Activated T-cell treated with anti-CD3 and anti-CD28 coated beads, Interleukin-2, amount 50 U/mL, for 4 hours (primary cell): Measurements from ENCODE around the gene CHD6. TPM values are rescaled to one million over a fixed set of nuclear protein-coding genes. Genes with fewer than 3 reads are reported as not detected.

Experiments
- ATAC-seq, 2 donors: fragments of 200-7000 bp; cut with Tn5 transposase; one replicate each; pipeline ENCODE4 v1.10.0; 2021
- DNase-seq: peaks from one replicate; pipeline ENCODE4 v3.0.0-alpha.2; 2020
- H3K27me3 Mint-ChIP-seq: one replicate; pipeline ENCODE4 v1.8.0; 2021; ENCODE audit warnings: low read depth, mixed read lengths
- H3K36me3 Mint-ChIP-seq: one replicate; pipeline ENCODE4 v1.8.0; 2022; ENCODE audit warnings: mixed read lengths; ENCODE audit not compliant: insufficient read depth
- H3K4me1 Mint-ChIP-seq: one replicate; pipeline ENCODE4 v1.8.0; 2021; ENCODE audit warnings: low read depth, mixed read lengths
- H3K4me3 Mint-ChIP-seq: one replicate; pipeline ENCODE4 v1.8.0; 2021; ENCODE audit warnings: mild to moderate bottlenecking, moderate library complexity, mixed read lengths
- H3K9me3 Mint-ChIP-seq: one replicate; pipeline ENCODE4 v1.8.0; 2021; ENCODE audit warnings: mixed read lengths
- total RNA-seq, 3 donors: library from RNA; stranded (reverse); gene quantifications; one replicate each; pipeline ENCODE4 v1.2.1, GENCODE V29; 2021

The CHD6 gene
- total RNA-seq, 3 donors from 2014 or later, result 13.7 to 15.8 (median 15.5) TPM

DNA sequence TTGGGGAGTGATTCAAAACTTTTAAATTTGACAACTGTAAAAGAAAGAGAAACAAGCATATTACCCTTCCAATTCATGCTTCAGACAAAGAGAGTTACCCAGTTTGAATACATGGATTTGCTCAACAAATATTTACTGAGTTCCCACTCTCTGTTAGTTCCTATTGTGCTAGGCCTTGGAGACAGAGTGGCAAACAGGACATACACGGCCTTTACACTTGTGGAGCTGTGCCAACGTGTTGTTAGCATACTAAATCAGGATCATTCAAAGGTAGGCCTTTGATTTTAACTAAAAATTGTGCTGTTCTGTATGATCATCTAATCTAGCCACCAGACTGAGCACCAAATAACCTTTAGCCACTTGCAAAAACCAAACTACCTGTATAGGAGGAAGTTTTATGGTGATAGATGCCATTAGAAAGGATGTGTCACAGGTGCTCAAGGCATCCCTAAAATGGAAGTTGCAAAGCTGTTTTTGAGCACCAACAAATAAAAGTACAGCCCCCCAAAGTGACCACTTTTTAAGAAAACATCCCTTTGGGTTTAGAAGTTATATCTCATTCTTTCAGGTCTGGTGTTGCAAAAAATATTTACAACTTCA lies 84.5 kb downstream of the CHD6 start:
- peaks cover 5% of the 10 kb centered on the region for H3K4me1 Mint-ChIP-seq
- no peaks in the 10 kb centered on the region for H3K27me3 Mint-ChIP-seq
- DNase-seq, result no peak
- no peak for ATAC-seq
- peaks cover 41% of the 10 kb centered on the region for H3K36me3 Mint-ChIP-seq
- no peak overlapping the region for H3K4me3 Mint-ChIP-seq
- H3K9me3 Mint-ChIP-seq, result peaks cover 4% of the 10 kb centered on the region

DNA sequence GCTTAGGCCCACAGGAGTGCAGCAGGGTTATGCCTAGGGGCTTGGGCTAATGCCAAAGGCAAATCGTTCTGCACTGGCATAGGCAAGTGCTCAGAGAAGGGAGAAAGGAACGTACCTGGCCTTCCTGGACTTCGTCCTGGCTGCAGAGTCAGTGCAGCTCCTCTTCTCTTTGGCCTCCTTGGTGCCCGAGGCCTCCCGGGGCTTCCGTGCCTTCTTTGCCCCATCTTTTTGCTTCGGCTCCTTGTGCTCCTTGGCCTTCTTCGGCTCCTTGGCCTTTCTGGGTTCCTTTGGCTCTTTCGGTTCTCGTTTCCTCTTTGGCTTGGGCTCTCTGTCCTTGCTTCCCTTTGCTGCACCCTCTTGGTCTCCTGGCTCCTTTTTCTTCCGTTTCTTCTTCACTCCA lies 85.2 kb downstream of the CHD6 start:
- H3K4me1 Mint-ChIP-seq, result peaks cover 5% of the 10 kb centered on the region
- no peak overlapping the region for H3K4me3 Mint-ChIP-seq

DNA sequence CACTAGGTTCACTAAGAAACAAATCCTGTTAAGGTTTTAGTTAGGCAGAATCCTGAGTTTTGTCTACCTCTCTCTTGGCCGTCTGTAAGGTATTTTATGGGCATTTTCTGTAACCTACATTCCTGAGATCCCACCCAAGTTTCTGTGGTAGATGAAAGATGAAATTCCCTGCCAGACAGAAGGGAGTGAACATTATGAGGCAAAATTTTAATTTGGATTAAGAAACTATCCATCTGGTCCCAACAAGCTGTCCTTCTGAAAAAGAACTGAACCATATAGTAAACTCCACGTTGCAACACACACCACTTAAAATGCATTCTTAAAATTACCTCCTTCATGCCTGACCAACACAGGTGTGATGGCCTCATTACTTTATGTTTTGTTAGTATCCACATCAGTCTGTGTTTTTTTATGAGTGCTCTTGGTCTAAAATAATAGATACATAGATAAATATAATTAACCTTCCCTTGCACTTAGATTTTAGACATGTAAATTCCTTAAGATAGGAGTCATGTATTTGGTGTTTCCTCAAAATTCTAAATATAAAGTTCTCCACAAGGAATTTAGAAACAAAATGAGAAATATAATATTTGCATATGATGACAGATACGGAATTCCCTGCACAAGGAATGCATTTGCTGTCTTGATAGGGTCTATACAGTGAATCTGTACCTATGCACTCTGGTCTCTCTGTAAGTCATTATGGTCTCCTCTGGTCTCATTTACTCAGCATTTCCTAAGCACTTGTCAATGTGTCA lies 86.5 kb downstream of the CHD6 start:
- H3K36me3 Mint-ChIP-seq, result peaks cover 33% of the 10 kb centered on the region
- H3K27me3 Mint-ChIP-seq, result no peaks in the 10 kb centered on the region
- peaks cover 9% of the 10 kb centered on the region for H3K4me1 Mint-ChIP-seq
- no peaks in the 10 kb centered on the region for H3K9me3 Mint-ChIP-seq
- ATAC-seq (no peak), DNase-seq (no peak)
- H3K4me3 Mint-ChIP-seq, result no peak overlapping the region

More for the DNA sequence above, 85.2 kb downstream of the CHD6 start:
- no peak for DNase-seq
- Mint-ChIP-seq H3K27me3 (no peaks in the 10 kb centered on the region), H3K9me3 (peaks cover 4% of the 10 kb centered on the region), H3K36me3 (peaks cover 38% of the 10 kb centered on the region)
- no peak for ATAC-seq

DNA sequence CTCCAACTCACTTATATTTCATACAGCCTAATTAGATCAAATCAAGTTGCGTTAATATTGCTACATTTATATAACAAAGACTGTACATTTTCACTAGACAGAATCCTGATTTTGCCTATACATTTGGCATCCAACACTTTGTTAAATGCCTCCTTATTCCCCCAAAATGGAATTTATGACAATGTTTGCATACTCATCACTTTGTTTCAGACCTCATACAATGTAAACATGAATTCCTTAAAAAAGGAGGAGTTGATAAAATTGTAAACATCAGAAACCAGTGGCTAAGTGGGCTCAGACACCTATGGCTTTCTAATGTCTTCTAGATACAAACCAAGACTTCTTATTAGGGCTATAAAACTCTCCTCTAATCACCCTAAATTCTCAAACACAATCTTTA lies 87.3 kb downstream of the CHD6 start:
- H3K9me3 Mint-ChIP-seq, result no peaks in the 10 kb centered on the region
- H3K4me1 Mint-ChIP-seq, result peaks cover 15% of the 10 kb centered on the region
- H3K36me3 Mint-ChIP-seq, result peaks cover 37% of the 10 kb centered on the region
- H3K4me3 Mint-ChIP-seq, result no peak overlapping the region
- H3K27me3 Mint-ChIP-seq, result no peaks in the 10 kb centered on the region
- no peak for DNase-seq
- ATAC-seq, result no peak

DNA sequence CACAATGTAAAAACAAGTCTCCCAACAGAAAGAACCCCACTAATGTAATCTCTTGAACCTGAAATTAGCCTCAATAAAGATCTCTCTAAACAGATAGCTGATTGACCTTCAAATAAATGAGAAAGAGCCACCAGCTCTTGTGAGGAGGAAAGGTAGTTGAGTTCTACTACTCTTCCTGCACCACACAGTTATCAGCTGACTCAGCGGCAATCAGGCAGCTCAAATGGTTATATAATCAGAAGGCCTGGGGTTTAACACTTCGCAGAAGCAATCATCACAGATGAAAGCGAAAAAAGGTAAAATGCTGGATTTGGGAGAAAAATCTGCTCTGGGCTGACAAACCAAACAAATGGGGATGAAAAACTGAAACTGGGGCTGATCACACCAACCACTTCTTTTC lies 91.8 kb downstream of the CHD6 start:
- Mint-ChIP-seq H3K9me3 (no peaks in the 10 kb centered on the region), H3K27me3 (no peaks in the 10 kb centered on the region), H3K4me3 (no peak overlapping the region), H3K4me1 (peaks cover 27% of the 10 kb centered on the region), H3K36me3 (peaks cover 40% of the 10 kb centered on the region)
- no peak for ATAC-seq
- DNase-seq, result no peak

DNA sequence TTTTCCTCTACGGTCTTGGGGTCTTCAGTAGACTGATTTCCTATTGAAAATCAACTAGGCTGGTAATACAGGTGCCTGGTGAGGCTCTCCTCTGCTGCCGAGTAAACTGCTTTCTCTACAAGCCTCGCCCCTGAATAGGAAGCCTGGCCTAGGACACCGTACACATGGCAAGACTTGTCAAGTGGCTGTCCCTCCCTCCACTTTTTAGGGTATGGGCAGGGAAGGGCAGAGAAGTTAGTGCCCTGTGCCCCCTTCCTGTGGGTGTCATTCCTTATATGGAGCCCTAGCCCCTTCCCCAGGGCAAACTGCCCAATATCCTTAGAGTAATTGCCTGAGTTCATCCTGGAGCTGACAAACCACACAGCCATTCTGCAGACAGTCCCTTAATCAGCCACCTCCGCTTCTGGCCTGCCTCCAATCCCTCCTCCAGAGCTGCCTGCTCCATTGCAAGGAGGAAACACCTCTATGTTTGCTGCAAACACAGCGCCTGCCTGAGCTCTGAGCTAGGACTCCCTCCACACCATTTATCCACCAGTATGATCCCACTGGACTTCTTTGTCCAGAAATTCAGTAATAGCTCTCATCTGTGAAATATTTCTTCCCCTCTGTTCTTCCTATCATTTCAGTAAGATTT lies 93.1 kb downstream of the CHD6 start:
- peaks cover 27% of the 10 kb centered on the region for H3K4me1 Mint-ChIP-seq
- H3K36me3 Mint-ChIP-seq, result peaks cover 35% of the 10 kb centered on the region
- no peak overlapping the region for H3K4me3 Mint-ChIP-seq
- no peak for DNase-seq
- no peaks in the 10 kb centered on the region for H3K27me3 Mint-ChIP-seq
- no peaks in the 10 kb centered on the region for H3K9me3 Mint-ChIP-seq
- no peak for ATAC-seq

DNA sequence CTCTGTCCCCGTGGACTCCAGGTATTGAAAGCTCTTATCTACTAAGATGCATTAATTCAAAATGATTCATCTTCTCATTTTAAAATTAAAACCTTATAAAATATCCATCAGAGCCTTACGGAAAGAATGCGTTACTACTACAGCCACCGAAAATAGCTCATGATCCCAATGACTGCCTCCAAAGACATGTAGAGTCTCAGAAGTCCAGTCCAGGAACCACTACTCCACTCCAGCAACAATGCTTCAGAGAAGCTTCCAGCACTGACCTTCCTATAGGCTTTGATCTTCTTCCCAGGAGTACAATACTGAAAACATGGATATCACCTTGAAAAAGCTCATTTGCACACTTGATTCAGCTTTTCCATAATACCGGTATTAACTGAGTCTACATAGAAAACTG lies 94.3 kb downstream of the CHD6 start:
- Mint-ChIP-seq H3K4me3 (no peak overlapping the region), H3K4me1 (peaks cover 25% of the 10 kb centered on the region), H3K36me3 (peaks cover 35% of the 10 kb centered on the region), H3K9me3 (no peaks in the 10 kb centered on the region), H3K27me3 (no peaks in the 10 kb centered on the region)
- DNase-seq, result no peak
- ATAC-seq, result no peak

DNA sequence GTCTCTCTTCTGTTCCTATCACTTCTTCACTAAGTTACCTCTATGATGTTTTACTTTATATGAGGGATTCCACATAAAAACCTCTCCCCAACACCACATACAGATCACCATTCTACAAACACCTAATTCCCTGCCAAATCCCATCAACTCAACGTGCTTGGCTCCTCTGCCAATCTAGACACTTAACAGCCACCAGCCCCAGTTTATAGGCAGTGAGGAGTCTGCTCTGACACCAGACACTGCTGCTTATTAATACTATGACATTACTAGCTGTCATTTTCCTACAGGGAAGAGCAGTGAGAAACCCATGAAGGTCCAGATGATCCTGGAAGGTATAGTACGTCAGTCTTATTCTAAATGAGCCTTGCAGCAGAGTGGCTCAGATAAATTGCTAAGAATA lies 104.3 kb downstream of the CHD6 start:
- Mint-ChIP-seq H3K4me1 (peaks cover 13% of the 10 kb centered on the region), H3K36me3 (peaks cover 44% of the 10 kb centered on the region), H3K27me3 (no peaks in the 10 kb centered on the region), H3K9me3 (no peaks in the 10 kb centered on the region), H3K4me3 (no peak overlapping the region)
- ATAC-seq, result no peak
- DNase-seq, result no peak

DNA sequence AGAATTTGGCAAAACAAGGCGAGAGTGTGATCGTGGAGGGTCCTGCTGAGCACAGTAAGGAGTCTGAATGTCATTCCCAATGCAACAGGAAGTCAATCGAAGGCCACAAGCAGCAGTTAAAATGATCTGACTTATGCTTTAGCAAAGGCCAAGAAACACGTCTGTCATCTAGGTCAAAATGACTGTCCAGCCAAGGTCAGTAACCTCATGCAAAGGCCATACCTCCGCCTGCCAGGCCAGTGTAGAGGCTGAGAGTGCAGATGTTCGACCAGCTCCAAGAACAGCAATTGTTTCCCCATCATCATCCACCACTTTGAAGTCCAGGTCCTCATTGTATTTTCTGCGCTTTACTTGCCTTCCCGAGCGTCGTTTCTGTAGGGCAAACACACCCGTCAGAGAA lies 105.6 kb downstream of the CHD6 start:
- Mint-ChIP-seq H3K36me3 (peaks cover 52% of the 10 kb centered on the region), H3K4me3 (no peak overlapping the region), H3K27me3 (no peaks in the 10 kb centered on the region), H3K4me1 (peaks cover 13% of the 10 kb centered on the region), H3K9me3 (no peaks in the 10 kb centered on the region)
- DNase-seq, result no peak
- no peak for ATAC-seq

DNA sequence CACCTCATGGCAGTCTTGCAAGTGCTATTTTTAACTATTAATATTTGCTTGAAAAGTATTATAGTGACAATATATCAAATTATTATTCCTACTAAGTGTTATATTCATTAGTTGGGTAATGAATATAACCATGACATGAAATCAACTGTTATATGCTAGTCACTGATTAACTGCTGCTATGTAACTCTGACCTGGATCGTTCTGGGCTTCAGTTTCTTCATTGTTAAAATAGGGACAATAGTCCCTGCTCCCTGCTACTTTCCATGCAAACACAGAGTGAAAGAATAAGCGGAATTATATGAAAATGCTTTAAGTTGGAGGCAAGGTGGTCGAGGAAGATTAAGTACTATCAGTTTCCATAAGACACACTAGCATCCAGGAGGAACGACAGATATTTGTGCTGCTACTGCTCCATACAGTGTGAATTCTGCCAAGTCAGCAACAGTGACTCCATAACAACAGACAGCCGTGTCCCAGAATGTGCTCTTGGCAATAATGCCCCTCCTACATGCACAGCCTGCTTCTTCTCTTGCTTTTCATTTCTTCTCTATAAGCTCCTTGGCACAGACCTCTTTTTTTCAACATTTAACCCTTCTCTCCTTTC lies 107.2 kb downstream of the CHD6 start:
- H3K27me3 Mint-ChIP-seq, result no peaks in the 10 kb centered on the region

DNA sequence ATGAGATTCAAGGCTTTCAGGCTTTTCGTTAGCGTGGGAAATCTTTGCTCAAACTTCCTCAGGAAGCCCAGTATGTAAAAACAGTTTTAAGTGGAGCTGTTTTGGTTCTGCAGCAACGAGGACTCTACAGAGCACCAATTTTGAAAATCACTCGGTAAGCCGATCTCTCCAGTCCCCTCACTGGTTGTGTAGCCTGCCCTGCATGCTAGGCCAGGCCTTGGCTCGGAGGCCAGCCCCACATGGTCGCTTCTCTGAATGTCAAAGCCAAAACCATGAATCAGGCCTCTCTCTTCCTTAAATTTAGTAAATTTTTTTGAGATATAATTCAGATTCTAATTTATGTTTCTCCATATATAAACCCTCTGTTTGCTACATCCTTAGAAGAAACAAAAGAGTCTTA lies 108.0 kb downstream of the CHD6 start:
- H3K4me1 Mint-ChIP-seq, result peaks cover 6% of the 10 kb centered on the region
- ATAC-seq (no peak), DNase-seq (no peak)
- no peaks in the 10 kb centered on the region for H3K27me3 Mint-ChIP-seq
- H3K36me3 Mint-ChIP-seq, result peaks cover 58% of the 10 kb centered on the region
- peaks cover 8% of the 10 kb centered on the region for H3K9me3 Mint-ChIP-seq
- no peak overlapping the region for H3K4me3 Mint-ChIP-seq

More for the DNA sequence above, 107.2 kb downstream of the CHD6 start:
- DNase-seq, result no peak
- Mint-ChIP-seq H3K9me3 (peaks cover 4% of the 10 kb centered on the region), H3K36me3 (peaks cover 52% of the 10 kb centered on the region), H3K4me1 (peaks cover 6% of the 10 kb centered on the region), H3K4me3 (no peak overlapping the region)
- ATAC-seq, result no peak

DNA sequence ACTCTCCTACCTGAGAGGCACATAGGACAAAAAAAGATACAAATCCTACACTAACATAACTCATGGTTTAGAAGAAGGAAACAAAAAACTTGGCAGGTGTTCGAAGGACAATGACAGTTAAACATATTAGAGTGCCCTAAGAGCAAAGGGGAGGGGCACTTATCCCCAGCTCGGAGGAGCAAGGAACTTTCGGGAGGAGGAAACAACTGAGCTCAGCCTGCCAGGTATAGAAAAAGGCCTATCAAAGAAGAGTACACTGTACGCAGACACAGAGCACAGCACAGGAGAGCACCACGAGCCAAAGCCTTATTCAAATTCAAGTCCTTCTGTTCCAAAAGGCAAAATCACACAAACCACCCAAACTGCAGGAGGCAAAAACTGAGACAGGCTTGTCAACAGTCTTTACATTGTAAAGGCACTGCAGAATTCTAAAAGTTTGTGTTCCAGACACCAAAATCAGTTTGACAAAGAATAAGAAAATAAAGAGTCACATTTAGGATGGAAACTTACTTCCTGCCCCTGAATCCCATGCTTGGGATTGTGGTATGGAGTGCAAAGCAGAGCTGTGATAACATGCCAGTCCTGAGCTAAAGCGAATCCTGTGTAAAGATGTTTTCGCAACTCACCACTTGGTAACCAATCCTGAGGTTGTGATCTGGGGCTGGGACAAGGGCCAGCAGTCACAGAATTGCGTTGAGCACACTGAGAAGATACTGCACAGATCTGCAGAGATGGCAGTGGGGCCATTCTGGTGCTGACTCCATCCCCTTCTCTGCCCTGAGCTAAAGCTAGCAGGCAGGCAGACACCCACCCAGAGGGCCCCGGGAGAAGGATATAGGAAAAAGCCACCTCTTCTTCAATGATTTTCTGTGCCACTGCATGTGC lies 108.6 kb downstream of the CHD6 start:
- H3K4me1 Mint-ChIP-seq, result peaks cover 5% of the 10 kb centered on the region
- peaks cover 58% of the 10 kb centered on the region for H3K36me3 Mint-ChIP-seq
- peaks cover 8% of the 10 kb centered on the region for H3K9me3 Mint-ChIP-seq
- no peaks in the 10 kb centered on the region for H3K27me3 Mint-ChIP-seq
- DNase-seq (no peak), ATAC-seq (no peak)
- H3K4me3 Mint-ChIP-seq, result no peak overlapping the region

DNA sequence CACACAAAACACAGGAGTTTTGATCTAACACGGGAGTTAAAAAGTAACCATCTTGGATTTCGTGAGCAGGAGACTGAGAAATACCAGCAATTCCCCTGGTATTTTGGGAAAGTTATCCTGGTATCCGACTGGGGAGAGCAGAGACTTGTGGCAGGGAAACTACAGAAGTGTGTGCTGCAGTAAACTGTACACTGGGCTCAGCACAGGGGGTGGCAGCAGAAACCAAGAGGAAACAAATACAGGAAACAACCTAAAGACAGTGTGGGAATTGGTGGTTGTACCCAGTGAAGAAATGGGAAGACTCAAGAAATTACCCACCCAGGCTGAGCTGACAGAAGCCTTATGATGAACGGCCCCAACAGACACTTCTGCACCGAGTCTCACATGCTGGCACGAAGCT lies 109.8 kb downstream of the CHD6 start:
- H3K27me3 Mint-ChIP-seq, result no peaks in the 10 kb centered on the region
- H3K9me3 Mint-ChIP-seq, result peaks cover 8% of the 10 kb centered on the region
- H3K36me3 Mint-ChIP-seq, result peaks cover 51% of the 10 kb centered on the region
- H3K4me1 Mint-ChIP-seq, result peaks cover 7% of the 10 kb centered on the region
- DNase-seq (no peak), ATAC-seq (no peak)
- H3K4me3 Mint-ChIP-seq, result no peak overlapping the region

DNA sequence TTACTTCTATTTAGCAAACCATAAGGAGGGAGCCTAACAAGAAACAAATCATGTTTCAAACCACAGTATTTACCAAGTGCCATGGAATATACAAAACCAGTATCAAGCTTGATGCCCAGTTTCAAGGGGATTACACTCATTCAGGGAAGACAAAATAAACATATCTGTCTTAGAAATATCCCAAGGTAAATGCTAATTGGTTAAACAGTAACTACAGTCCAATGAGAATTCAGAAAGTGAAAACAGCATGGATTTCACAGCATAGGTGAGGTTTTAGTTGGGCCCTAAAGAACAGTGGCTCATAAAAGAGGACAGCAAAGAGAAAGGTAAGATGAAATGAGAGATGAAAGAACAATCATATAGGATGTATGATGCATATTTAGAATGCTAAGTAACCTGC lies 110.3 kb downstream of the CHD6 start:
- DNase-seq (no peak), ATAC-seq (no peak)
- H3K27me3 Mint-ChIP-seq, result no peaks in the 10 kb centered on the region
- peaks cover 48% of the 10 kb centered on the region for H3K36me3 Mint-ChIP-seq
- H3K4me1 Mint-ChIP-seq, result peaks cover 7% of the 10 kb centered on the region
- peaks cover 8% of the 10 kb centered on the region for H3K9me3 Mint-ChIP-seq
- no peak overlapping the region for H3K4me3 Mint-ChIP-seq
